Measurements from ENCODE around the gene USH2A.

DNA sequence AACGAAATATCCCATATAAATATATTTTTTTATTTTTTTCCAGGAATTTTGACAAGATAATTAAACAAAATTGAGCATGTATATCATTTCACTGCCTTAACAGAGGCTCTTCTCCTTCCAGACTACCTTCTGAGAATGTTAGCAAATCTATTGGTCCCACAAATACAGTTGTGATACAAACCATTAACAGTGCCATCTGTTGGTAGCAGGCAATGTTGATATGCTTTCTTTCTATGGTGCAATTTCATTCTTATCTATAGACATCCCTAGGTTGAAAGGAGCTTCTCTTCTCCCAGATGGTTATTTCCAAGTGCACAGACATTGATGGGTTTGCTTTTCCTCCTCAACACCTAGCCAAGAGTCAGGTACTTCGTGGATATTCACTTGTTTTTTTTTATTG is 303.6 kb downstream of the USH2A start:
- TF ChIP-seq, protein P1, sequence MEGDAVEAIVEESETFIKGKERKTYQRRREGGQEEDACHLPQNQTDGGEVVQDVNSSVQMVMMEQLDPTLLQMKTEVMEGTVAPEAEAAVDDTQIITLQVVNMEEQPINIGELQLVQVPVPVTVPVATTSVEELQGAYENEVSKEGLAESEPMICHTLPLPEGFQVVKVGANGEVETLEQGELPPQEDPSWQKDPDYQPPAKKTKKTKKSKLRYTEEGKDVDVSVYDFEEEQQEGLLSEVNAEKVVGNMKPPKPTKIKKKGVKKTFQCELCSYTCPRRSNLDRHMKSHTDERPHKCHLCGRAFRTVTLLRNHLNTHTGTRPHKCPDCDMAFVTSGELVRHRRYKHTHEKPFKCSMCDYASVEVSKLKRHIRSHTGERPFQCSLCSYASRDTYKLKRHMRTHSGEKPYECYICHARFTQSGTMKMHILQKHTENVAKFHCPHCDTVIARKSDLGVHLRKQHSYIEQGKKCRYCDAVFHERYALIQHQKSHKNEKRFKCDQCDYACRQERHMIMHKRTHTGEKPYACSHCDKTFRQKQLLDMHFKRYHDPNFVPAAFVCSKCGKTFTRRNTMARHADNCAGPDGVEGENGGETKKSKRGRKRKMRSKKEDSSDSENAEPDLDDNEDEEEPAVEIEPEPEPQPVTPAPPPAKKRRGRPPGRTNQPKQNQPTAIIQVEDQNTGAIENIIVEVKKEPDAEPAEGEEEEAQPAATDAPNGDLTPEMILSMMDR (IDR thresholded peaks at IDR 0.05), result peak in 1 of 7 experiments; percentile 9
- TF ChIP-seq EP300 (IDR thresholded peaks at IDR 0.05), result no peak
